ENCODE measurements around the gene NEO1.

DNA sequence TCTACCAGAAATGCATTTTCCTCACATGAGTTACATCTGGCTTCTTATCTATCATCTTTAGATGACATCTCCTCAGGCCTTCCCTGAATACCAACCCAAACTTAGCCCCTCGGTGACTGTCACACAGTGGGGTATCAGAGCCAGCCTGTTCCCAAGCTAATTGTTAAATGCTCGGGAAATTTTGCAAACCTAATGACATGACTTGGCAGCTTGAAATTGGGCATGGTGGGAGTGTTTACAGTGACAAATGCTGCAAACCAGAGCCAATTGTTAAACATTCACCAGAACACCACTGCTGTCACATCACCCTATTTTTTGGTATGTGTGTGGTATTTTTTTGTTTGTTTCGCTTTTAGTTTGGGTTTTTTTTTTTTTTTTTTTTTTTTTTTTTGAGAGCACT, 185.6 kb downstream of the NEO1 start:
- TF ChIP-seq, protein P1, sequence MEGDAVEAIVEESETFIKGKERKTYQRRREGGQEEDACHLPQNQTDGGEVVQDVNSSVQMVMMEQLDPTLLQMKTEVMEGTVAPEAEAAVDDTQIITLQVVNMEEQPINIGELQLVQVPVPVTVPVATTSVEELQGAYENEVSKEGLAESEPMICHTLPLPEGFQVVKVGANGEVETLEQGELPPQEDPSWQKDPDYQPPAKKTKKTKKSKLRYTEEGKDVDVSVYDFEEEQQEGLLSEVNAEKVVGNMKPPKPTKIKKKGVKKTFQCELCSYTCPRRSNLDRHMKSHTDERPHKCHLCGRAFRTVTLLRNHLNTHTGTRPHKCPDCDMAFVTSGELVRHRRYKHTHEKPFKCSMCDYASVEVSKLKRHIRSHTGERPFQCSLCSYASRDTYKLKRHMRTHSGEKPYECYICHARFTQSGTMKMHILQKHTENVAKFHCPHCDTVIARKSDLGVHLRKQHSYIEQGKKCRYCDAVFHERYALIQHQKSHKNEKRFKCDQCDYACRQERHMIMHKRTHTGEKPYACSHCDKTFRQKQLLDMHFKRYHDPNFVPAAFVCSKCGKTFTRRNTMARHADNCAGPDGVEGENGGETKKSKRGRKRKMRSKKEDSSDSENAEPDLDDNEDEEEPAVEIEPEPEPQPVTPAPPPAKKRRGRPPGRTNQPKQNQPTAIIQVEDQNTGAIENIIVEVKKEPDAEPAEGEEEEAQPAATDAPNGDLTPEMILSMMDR (IDR thresholded peaks at IDR 0.05; ENCODE audit: poor library complexity) = no peak
- TF ChIP-seq EZH2 (IDR thresholded peaks at IDR 0.05; ENCODE audit: borderline replicate concordance) = no peak

Data from hepatocyte (in vitro differentiated cells).